Hepatocyte (in vitro differentiated cells): ENCODE results near the gene ZBTB26.

ENCODE experiments used
- CTCF ChIP-seq: fragments of 200-600 bp; sonication (generic); IDR thresholded peaks from 2 replicates; pipeline ENCODE4 v1.5.1; 2016; ENCODE audit warnings: antibody characterized with exemption, mild to moderate bottlenecking; ENCODE audit not compliant: poor library complexity
- EZH2 ChIP-seq: fragments of 200-600 bp; sonication (generic); IDR thresholded peaks from 2 replicates; pipeline ENCODE4 v1.6.1; 2016; ENCODE audit warnings: antibody characterized with exemption, mild to moderate bottlenecking, borderline replicate concordance
- EZH2phosphoT487 ChIP-seq: fragments of 200-600 bp; sonication (generic); IDR thresholded peaks from one replicate; pipeline ENCODE4 v1.6.1; 2018; ENCODE audit warnings: antibody characterized with exemption, mild to moderate bottlenecking, low read depth, moderate library complexity; ENCODE audit not compliant: unreplicated experiment, severe bottlenecking

DNA sequence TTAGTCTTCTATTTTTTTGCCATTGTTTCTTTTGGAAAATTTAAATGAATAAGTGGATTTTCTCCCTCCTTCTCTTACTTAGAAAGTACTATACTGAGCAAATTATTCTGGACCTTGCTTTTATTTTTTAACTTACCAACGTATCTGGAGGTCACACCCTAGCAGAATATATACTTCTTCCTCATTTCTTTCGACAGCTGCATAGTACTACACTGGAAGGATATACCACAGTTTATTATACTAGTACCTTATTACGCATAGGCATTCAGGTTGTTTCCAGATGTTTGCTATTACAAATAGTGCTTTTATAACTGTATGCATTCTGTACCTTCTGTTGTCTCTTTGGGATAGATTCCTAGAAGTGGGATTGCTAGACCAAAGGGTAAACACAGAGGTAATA, 42.8 kb downstream of the ZBTB26 start:
- TF ChIP-seq CTCF (no peak), EZH2 (no peak), EZH2phosphoT487 (no peak)
